ENCODE results near the gene RNASE7.
"Not testable (repeated sequence)": the region's sequence is repeated elsewhere in the genome, so short reads cannot be mapped to it uniquely, and the experiment has no call there.

The RNASE7 gene

DNA sequence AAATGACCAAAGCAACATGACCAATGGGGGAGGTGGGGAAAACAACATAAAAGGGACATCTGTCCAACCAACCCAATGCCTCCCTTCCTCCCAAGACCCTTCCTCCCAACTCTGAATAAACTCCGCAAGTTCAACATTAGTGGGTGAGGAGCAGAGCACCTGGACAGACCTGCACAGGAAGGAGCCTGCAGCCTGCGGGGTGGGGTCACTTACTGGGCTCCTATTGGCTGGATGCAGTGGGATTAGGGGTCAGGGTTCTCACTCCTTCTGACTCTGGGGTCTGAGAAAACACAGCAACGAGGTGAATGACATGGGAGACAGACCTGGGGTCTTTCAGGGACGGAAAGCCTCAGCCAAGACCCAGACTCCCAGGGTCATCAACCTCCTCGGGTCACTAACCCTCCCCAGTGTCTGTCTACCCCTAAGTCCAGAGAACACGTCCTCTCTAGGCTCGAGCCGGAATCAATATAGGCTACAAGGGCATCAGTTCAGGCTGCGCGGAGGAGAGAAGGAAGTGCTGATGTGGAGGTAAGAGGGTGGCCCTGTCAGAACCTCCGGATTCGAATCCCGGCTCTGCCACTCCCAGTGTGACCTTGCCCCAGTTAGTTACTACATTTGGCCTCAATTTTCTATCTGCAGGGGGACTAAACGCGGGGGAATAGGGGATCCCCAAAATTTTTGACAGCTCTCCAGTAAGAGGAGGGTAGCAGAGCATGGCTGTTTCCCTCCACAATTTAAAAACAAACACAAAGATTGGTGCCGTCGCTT is 18.2 kb upstream of the RNASE7 start:
- DNase-seq (ENCODE audit: low read depth) = no peak

DNA sequence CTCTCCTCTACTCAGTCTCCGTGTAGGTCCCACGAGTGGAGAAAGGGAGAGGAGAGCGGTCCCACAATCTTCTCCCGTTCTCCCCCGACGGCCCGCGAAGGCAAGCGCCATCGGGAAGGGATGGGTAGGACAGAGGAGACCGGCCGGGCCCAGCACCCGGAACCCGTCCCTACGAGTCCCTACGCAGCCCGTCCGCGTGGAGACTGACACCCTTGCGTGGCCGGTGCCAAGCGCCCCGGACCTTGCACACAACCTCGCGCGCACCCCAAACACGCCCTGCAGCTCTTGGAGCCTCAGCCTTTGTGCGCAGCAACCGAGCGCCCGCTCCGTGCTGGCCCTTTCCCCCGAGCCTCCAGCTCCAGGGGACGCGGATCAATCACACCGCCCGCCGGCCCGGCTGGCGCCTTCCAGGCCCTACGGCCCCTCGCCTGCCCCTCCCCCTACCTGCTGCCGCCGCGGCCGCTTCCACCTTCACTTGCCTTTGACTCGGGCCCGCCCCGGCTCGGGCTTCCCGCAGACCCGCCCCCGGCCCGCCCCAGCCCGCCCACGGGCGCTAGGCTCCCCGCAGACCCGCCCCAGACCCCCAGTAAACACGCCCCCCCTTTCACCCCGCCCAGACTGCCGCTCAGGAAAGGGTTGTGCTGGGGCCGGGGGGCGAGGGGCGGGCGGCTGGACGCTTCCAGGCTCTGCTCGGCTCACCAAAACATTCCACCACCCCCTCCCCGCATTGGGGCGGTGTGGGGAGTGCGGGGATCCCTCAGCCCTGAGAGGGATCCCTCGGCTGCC is 17.4 kb upstream of the RNASE7 start, which contains the start of gene NDRG2:
Gene NDRG2 (minus strand): TSS at position 477 of the 786 bp plus-strand sequence. CDS start 1,746 bp downstream, outside the sequence.
- DNase-seq (ENCODE audit: low read depth) = no peak

DNA sequence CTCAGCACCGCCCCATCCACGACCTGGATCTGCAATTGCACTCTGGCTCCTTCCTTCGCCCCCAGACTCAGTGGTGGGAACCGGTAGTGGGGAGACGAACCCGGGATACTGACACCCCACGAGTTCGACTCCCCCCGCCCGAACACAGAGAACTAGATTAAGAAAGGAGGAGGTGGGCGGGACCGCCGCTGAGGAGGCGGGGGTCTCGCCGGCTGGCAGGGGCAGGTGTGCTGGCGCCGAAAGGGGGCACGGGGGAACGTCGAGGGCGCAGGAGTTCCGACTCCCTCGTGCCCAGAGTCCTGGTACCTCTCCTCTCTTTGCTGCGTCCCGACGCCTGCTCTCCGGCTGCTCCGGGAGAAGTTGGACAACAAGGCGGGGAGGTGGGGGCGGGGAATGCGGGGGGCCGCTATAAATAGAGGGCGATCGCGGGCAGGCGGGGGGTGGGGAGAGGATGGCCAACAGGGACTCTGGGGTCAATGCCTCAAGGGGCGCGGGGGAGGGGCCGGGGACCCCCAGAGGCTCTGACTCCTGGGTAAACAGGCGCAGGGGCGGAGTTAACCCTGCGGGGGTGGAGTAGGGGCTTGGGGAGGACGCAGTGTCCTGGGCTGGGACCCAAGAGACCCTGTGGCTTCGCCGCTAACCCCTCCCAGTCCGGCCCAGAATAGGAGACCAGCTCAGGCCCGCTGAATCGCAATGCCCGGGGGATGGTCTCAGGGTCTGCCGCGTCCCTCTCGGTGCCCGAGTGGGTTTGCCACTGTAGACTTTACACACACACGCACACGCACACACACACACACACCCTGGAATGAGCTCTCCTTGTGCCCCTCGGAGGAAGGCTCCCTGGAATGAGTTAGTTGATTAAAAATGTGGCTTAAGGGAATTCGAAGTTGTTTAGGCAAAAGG is 16.5 kb upstream of the RNASE7 start:
- no peak for DNase-seq (ENCODE audit: low read depth)

DNA sequence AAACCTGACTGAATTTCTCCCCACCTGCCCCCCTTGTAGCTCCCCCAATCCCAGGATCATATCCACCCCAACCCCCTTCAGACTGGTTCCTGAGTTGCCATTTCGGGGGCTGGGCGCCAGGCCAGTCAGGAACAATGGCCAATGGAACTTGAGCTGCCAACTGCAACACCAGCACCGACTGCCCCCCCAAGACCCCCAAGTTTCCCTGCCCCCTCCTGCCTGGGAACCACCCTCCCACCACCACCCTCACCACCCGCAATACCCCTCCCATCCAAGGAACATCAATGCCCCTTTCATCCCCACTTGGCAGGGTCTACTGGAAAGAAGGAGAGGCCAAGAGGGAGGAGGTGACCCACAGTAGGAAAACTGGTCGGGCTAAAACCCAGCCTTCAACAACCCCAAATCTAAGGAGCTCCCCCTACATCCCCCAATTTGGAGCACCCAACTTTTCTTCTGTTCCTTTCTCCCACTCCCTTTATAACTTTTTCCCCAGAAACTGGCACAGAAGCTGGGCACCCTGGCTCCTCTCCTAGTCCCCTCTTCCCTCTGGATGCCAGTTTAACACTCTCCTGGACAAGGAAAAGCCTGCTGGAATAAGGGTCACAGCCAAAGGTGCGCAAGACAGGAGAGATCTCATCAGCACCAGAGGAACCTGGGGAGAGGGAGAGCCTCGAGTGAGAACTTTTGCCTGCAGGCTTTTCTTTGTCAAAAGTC is 15.7 kb upstream of the RNASE7 start:
- no peak for DNase-seq (ENCODE audit: low read depth)

- no peak for DNase-seq (ENCODE audit: low read depth)
These were observed 15.2 kb upstream of the RNASE7 start for GRCh38 chr14:21026988-21027315.

GRCh38 chr14:21029917-21030316 is 12.2 kb upstream of the RNASE7 start, which contains the start of gene TPPP2:
Gene TPPP2, plus strand, starts transcription at chr14:21030217. Its CDS starts 365 bp downstream, at chr14:21030582.
- no peak for DNase-seq (ENCODE audit: low read depth)

GRCh38 chr14:21030531-21030930 is 11.6 kb upstream of the RNASE7 start:
- DNase-seq (ENCODE audit: low read depth) = no peak

DNA sequence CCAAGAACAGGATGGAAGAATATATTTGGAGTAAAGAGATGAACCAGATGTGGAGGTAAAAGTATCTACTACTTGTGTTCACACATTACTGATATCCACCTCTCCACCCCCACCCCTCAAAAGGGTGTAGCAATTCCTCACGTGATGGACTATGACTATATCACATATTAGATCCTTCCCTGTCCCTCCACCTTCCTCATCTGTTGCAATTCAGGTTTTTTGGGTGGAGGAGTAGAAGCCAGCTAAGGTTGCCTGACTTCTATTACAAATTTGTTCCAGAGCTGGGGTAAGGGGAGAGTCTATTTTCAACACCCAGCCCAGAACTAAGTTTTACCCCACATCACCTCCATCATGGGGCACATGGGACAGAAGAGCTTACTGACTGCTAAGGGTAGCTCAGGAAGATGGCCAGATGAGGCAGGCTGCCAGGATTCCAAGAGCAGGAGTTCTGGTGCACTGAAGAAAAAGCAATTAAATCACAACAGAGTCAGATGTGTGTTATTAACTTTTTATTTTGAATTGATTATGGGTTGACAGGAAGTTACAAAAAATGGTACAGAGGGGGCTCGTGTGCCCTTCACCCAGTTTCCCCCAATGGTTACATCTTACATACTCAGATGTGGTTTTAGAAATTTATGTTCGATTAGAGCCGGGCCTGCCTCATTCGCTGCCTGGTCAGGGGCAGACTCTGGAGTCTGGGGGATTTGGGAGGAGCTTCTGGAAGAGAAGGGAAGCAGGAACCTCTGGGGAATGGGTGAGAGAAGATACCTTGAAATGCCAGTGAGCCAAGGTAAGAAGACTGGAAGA is 9.6 kb upstream of the RNASE7 start:
- DNase-seq (ENCODE audit: low read depth) = no peak

GRCh38 chr14:21033133-21033698 is 8.9 kb upstream of the RNASE7 start:
- no peak for DNase-seq (ENCODE audit: low read depth)

- no peak for DNase-seq (ENCODE audit: low read depth)
These were observed 7.5 kb upstream of the RNASE7 start, which contains the start of gene RNASE13 for GRCh38 chr14:21034707-21035106. Gene RNASE13, minus strand, starts transcription at chr14:21034807. Its CDS starts 519 bp downstream, at chr14:21034288.

DNA sequence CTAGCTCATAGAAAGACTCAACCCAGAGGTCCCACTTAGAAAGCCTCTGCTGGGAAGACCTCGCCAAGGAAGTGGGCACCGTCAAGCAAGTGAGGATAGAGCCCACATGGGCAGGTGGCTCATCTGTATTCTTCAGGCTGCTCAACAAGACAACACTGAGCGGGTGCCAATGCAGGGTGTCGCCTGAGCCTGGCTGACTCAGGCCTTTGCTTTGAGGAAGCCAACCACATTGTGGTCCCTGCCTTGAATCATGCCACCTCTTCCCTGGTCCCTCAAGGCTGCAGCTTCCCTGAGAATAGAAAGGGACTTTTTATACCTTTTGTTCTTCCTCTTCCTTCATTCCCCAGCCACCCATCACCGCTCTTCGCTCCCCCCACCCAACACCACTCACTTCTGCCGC is 5.4 kb upstream of the RNASE7 start:
- no peak for DNase-seq (ENCODE audit: low read depth)

DNA sequence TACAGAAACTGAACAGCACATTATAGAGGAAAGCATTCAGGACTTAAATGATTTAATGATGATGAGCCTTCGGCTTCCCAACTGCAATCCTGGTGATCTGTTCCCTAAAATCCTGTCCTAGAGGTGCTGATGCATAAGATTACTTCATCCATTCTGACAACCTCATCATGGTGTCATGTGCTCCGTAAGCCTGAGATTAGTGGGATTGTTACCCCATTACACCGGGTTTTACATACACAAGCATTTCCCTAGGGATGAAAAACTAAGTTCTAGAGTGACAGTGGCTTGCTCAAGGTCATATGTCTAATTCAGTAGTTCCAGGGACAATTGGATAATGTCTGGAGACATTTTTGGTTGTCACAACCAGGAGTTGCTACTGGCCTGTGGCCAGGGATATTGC is 5.0 kb upstream of the RNASE7 start:
- DNase-seq (ENCODE audit: low read depth) = no peak

GRCh38 chr14:21038441-21039422 is 3.4 kb upstream of the RNASE7 start:
- peak; percentile 55 for DNase-seq (ENCODE audit: low read depth)

DNA sequence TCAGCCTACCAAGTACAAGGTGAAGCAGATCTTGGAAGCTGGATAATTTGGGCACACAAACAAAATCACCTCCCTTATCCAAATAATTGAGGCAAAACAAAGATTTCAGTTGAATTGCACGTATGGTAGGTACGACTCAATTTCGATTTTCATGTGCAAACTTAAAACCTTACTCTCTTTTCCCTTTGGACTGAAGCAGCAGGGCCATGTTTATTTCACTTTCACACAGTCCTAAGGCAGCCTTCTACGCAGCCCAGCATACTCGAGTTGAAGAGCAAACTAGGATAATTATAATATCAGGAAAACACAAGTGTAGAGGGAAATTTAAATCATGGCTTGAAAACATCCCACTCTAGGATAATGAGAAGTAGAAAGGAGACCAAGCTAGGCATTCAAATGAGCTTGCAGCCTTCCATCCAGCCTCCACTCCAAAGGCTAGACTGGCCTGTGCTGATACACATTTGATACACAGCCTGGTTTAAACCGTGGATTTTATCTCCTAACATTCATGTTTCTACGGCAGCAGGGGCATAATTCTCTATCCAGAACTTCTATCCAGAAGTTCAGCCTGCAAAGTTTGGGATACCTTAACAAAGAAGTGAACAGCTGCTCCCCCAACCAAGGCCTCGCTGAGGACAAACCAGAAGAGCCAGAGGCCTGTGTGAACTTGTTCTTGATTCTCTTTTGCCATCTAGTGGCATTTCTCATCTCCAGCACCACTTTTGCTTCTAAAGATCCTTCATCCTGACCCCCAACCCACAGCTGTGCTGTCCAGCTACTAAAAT is 2.4 kb upstream of the RNASE7 start:
- DNase-seq (ENCODE audit: low read depth) = peak; percentile 50

DNA sequence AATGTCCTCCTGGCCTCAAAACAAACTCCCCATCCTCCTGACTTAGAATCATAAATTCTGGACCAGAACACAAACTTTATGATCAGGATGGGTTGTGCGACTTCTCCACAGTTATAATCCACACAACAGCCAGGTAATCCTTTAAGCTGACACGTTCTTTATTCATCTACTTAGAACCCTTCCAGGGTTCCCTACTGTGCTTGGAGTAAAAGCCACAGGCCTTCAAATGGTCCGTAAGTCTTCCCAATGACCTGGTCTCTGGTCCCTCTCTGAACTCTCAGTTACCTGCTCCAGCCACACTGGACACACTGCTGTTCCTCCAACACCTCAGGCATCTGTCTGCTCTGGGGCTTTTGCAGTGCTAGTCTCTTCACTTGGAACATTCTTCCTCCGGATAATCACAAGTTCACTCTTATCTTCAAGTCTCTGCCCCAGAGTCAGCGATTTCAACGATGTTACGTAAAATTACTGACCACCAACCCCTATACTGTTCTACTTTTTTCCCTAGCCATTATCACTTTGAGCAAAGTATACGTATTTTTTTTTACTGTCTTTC is 1.7 kb upstream of the RNASE7 start:
- DNase-seq (ENCODE audit: low read depth) = no peak

- DNase-seq (ENCODE audit: low read depth) = not testable (repeated sequence)
These were observed 1.2 kb upstream of the RNASE7 start for GRCh38 chr14:21040941-21041340.

GRCh38 chr14:21042918-21043317 is 756 bp downstream of the RNASE7 start:
- no peak for DNase-seq (ENCODE audit: low read depth)

Measured in fibroblast of gingiva (primary cell).